Measurements from ENCODE around the gene ADCY4.

The ADCY4 gene

DNA sequence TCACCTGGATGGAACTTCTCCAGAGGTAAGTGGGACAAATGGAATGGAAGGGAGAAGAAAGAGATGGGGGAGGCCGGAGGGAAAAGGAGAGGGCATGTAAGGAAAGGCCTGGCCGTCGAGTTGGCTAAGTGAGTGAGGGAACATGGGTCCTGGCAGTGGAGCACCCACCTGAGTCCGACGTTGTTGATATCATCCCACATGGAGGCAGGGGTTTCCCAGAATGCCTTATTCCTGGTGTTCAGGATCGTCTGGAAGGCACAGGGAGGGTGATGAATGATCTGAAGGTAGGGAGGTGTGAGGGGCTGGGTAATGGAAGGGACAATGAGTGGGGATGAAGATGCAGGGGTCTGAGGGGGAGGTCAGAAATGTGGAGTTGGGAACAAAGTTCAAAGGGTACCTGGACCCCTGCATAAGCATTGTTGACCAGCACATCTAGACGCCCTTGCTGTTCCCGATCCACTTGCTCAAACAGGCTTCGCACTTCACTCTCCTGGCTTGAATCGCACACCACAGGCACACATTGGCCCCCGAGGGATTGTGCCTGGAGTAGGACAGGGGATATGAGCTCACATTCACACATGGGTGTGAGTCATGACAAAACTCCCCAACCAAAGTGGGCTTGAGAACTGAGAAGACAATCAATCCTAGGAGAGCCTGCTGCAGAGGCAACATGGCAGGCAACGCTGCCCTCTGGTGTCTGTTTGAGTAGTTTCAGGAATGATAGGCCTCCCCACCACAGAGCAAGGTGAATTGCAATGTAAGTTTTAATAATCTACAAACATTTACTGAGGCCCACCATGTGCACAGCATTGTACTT, 38.3 kb downstream of the ADCY4 start:
- DNase-seq (ENCODE audit: low read depth): peak; percentile 62

DNA sequence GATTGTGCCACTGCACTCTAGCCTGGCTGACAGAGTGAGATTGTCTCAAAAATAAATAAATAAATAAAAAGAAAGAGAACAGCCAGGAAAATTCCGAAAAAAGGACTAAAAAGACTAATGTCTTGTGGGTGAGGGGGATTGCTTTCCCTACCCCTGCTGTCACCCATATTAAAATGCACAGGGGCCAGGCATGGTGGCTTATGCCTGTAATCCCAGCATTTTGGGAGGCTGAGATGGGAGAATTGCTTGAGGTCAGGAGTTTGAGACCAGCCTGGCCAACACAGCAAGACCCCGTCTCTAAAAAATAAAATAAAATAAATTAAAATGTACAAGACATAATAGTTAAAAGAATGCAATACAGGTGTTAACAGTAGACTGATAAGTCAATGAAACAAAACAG, 41.3 kb downstream of the ADCY4 start:
- DNase-seq (ENCODE audit: low read depth): no peak

DNA sequence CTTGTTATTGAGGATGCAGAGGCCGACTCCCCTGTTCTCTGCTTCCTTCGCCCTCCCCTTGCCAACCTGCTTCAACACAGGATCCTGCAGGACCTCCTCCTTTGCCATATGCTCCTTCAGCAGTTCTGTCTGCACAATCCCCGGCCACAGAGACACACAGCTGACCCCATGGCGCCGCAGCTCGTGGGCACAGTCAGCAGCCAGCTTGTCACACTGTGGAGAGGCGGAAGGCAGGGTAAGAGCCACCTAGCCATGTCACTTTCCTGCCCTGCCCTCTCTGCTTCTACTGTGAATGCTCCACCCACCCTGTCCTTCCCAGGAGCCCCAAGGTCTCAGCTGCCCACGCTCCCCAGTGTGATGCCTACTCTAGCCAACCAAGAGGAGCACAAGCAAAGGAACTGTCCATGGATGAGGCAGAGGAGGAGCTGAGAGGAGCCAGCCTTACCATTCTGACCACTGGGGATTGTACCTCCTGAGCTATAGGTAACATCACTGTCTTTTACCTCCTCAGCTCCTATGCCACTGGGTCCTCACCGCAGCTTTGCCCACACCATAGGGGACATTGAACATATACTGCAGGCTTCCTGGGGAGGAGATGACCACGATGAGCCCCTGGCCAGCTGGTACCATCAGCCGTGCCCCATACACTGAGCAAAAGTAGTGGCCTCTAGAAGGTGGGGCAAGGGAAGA, 42.6 kb downstream of the ADCY4 start:
- DNase-seq (ENCODE audit: low read depth): no peak

DNA sequence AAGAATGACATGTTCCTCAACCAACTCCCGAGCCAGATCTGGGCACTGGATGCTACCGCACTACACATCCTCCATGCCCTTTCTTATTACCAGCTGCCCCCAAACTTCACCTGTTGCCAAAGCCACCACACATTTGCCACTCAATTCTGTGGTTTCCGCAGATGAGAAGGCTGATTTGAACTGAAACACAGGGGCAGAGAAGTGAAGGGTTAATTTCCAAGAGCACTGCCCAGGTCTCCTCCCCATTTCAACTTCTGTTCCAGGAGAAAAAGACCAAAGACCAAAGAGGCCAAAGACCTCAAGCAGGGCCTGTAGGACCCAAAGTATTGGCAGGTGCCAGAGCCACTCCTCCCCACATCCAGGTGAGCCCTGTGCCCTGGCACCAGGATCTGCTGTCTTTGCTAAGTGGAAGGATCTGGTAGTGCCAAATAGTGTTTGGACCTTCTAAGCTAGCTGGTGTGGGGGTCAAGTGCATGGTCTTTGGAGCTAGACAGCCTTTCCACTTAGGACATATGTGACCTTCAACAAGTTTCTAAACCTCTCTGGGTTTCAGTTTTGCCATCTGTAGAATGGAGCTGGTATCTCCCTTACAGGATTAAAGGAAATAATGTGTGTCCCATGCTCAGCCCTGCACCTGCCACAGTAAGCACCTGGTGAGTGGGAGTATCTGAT, 43.3 kb downstream of the ADCY4 start:
- DNase-seq (ENCODE audit: low read depth): no peak

DNA sequence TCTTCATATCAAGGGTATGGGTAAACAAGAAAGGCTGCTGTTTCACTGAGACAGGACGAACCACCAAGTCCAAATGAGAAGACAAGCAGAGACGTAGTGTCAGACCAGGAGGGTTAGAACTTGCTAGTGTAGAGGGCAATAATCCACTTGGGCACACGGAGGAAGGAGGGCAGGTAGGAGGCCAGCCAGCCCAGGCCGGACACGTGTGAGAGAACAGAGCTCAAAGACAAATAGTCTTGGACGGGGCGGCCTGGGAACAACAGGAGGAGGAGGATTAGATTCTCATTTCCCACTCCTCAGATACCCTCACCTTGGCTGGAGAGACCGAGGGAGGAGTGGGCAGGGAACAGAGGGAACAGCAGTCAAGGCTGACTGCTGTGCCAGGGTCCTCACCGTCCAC, 44.1 kb downstream of the ADCY4 start:
- DNase-seq (ENCODE audit: low read depth): no peak

DNA sequence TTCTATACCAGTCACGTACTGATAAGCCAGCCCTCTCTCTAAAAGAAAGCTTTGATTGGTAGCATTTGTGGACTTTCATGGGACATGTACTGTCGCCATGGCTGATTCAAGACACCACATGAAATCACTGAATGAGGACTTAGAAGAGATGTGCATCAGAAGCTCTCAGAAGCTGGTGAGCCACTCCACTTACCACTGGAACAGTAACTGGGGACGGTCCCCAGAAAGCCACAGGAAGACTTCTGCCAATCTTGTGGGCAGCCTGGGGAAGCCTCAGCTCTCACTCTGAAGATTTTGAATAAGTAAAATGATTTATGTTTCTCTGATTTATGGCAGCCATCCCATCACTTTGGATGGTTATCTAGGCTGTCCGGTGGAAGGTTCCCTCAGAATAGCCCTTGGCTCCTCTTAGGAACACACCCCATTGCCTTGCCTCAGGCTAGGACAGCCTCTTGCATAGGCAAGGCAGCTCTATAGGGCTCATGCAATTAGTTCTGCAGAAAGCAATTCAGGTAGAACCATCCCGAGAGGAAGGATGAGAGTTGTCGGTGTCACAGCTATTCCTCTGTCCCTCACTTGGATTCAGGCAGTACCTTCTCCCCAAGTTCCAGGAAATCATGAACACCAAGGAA, 45.1 kb downstream of the ADCY4 start:
- no peak for DNase-seq (ENCODE audit: low read depth)

DNA sequence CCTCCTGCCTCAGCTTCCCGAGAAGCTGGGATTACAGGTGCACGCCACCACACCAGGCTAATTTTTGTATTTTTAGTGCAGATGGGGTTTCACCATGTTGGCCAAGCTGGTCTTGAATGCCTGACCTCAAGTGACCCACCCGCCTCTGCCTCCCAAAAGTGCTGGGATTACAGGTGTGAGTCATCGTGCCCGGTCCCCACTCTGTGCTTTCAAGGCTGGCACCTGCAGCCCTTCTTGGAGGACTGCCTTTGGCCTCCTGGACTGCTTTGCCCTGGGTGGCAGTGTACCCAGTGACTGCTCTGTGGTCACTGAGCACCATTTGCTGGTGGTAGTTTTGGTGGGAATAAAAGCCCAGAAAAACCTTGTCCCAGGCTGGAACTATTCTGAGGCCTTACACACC, 47.9 kb downstream of the ADCY4 start:
- no peak for DNase-seq (ENCODE audit: low read depth)

DNA sequence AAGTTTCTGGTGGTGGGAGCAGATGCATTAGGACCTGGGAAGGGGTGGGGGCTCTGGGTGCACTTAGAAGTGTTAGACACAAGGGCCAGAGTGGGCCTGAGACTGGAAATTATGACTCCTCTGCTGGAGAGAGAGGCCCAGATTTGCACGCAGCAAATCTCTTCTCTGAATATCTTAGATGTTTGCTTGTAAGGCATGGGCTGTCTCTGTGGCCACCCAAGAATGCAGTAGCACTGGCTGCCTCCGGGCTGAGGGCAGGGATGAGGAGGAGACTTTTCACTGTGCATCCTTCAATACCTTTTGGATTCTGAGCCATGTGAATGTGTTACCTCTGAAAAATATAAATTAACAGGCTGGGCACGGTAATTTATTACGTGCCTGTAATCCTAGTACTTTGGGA, 49.5 kb downstream of the ADCY4 start:
- no peak for DNase-seq (ENCODE audit: low read depth)

DNA sequence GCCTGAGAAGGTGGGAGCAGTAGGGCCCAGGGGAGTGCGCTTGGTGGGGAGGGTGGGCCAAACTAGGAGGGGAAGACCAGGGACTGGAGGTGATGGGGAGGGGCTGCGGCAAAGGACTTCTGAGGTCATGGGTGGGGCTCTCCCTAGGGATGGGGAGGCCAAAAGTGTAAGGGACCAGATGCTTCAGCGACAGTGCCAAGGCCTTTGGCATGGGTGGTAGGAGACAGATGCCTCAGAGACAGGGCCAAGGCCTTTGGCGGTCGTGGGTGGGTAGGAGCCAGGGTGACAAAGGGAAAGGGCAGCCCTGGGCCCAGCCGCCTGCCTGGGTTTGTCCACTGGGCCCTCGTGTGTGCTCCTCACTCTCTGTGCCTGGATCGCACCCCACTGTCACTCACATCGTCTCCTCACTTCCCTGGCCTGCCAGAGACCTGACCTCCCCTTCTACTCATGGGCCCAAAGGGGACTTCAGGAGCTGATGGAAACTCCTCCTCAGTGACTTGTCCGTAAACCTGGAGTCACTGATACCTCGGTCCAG, 50.3 kb downstream of the ADCY4 start:
- DNase-seq (ENCODE audit: low read depth): no peak

DNA sequence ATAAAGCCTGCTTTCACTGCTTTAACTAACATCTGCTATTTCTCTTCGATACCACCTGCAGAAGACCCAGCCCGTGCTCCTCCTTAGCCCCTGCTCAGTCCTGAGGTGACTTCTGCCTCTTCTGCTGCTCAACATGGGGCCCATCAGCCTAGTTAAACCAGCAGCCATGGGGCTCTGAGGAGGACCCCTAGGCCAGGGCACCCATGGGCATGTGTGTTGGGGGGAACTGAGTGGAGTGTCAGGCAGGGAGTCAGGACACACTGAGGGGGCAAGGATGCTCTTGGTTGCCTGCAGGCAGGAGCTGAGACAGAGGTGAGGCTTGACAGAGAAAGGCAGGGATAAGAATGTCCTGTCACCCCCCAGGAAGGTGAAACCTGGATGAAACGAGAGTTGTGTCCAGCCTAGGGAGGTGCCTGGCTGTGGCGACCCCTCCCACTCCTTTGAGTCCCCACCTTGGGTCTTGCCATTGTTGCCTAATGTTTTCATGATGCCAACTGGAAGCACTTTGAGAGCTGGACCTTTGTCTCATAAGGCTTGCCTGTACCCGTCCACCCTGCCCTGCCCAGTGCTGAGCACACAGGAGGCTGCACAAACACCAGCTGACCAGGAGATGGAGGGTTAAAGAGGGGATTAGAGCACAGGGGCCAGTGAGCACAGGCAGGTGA, 50.9 kb downstream of the ADCY4 start:
- no peak for DNase-seq (ENCODE audit: low read depth)

DNA sequence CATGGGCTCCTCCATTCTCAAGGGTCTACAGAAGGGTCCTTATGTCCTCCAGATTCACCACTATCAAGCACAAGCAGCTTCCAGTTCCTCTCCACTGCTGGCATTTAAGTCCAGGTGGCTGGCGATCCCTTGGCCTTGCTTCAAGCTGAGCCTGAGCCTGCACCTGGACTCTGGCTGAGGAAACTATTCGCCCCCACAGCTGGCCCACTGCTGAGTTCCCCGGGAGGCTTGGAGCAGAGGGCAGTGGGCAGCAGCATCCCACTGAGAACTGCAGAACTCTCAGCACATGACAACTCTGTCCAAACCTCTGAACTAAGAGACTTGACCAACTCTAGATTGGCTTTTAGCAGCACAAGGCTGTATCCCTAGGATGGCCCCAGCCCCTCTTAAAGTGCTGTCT, 52.1 kb downstream of the ADCY4 start:
- no peak for DNase-seq (ENCODE audit: low read depth)

DNA sequence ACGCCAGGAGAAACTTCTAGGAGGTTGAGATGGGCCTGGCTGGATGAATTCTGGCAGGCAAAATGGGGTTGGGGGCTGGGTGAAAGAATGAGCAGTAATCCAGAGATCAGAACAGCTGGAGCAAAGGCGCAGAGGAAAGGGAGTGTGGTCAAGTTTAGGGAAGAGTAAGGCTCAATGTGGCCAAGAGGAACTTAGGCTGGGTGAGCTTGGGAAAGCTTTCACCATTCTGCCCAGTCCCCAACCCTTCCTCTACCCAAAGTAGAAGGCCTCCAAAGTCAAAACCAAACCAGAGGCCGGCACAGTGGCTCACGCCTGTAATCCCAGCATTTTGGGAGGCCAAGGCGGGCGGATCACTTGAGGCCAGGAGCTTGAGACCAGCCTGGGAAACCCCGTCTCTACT, 53.2 kb downstream of the ADCY4 start:
- no peak for DNase-seq (ENCODE audit: low read depth)

DNA sequence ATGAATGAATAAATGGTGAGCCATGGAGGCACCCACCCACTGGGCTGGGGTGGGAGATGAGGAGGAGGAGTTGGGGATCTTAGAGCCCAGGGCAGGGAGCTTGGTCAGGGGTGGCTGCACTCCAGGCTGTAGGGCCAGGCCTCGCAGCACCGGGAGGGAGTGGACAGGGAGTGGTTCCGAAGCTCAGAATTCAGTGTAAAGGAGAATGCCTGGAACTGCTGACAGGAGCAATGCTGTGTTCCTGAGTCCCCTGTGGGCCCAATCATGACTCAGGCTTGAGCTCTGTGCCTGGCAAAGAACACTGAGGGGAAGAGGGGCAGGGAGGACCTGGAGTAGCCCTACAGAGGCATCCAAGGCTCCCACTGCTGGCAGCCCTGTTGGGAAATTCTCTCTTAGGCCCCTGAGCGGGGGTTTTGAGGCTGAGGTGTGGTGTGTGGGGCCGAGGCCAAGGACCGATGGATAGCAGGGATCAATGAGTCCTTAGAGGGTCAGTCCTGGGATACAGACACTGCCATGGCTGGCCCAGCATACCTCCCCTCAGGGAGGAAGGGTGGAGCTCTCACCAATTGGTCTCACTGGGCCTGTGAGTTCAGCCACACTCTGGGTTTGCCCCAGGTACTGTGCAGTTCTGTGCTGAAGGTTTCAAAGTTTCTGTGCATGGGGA, 53.9 kb downstream of the ADCY4 start:
- no peak for DNase-seq (ENCODE audit: low read depth)

DNA sequence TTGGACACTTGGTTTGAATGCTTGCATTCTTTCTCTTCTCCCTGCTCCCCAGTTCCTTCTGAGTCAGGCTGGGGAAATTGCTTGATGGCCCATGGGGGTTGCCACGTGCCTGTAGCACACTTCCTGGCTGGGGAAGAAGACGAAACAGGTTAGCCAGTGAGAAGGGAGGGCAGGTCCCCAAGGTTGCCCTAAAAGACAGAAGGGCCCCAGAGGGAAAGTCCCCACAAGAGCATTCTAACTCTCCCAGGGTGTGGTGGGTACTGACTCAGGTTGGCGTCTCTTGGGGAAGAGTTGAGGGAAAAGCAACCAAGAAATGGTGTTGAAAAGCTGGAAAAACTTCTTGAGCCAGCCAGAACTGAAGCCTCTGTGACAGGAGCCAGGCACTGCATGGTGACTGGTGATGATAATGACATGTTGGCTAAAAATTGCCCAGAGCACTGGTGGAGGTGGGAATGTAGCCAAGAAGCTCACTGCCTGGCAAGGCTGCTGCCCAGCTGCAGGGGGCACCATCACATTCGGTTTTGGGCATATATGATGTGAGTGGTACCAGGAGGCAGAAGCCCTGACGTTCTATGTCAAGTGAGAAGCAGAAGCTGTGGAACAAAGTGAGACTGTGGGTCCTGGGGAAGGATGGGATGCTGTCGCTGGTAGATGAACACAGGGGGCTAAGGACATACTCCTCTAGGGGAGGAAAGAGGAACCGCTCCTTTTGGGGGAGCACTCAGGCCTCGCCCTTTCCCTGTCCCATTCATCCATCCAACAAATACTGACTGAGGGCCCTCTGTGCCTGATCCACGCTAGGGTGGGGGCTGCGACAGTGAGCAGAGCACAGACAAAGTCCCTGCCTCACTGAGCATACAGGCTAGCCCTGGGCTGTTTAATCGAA, 55.3 kb downstream of the ADCY4 start:
- DNase-seq (ENCODE audit: low read depth): no peak

DNA sequence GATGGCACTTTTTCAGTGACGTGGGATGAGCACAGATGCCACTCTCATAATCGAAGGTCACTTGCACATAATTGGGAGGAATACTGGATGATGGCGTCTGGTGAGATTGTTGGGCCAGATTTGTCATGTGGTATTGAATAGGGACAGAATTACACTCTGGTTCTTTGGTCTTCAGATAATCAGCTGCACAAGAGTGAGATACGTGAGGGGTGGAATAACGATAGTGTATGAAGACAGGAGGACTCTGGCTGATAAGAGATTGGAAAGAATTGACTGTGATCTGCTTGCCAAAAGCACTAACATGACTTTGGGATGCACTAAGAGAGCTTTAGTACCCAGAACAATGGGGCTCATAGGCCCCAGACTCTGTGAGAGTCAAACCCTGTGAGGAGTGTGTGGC, 56.4 kb downstream of the ADCY4 start:
- no peak for DNase-seq (ENCODE audit: low read depth)

DNA sequence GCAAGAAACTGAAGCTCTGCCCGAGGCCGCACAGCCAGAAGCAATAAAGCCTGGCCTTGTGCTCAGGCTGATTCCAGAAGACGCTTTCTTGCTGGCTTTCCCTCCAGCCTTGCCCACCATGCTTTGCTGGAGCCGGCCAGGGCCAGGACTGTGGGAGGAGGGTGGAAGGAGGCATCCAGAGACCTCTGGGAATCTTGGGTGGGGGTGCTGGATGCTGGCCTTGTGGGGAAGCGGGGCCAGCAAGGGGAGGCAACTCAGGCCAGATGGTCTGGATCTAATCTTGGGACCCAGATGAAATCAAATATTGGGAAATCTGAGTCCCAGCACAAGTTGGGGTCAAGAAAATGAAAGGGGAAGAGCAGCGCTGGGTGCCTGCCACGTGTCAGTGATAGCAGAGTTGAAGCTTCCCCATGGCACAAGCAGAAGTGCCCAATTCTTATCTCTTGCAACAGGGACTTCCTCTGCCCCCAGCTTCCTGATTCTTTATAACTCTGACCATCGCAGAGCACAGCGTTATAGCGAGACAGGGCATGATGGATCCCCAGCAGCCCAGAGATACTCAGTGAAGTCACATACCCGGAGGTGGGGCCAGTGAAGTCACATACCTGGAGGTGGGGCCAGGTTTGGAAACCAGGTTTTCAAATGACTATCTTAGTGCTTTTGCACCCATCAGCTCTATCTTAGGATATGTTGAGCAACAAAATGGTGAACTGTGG, 57.1 kb downstream of the ADCY4 start:
- no peak for DNase-seq (ENCODE audit: low read depth)

DNA sequence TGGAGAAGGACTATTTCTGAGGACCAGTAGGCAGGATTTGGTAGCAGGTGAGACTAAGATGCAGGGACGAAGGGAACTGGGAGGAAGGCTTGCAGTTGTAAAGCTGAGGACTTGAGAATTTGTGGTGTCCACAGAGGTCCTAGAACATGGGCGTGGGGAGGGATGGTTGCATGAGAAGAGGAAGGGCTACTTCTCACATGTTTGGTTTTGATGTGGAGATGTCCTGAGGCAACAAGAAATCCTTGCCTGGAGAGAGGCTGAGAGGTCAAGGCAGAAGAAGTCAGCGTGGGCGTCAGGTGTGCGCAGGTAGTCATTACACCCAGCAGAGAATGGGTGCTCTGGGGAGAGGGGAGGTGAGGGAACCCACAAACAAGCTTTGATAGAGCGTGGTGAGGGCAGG, 57.8 kb downstream of the ADCY4 start:
- DNase-seq (ENCODE audit: low read depth): no peak

DNA sequence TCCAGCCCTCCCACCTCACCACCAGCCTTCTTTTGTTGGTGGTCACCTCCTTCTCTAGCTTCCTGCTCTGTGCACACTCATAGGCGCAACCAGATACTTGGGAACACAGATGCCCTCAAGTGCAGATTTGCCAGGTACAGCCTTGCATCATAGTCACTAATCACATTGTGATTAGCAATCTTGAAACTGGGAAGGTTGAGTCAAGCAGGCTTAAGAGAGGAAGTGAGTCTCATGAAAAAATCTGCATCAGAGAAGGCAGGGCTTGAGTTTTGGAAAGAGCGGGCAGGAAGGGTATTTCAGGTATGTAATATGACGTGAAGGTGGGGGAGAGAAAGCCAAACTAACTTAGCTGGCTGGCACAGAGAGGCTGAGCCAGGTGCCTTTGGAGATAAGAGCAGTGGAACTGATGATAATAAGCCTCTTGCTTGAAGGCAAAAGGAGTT, 60.7 kb downstream of the ADCY4 start:
- DNase-seq (ENCODE audit: low read depth): no peak

DNA sequence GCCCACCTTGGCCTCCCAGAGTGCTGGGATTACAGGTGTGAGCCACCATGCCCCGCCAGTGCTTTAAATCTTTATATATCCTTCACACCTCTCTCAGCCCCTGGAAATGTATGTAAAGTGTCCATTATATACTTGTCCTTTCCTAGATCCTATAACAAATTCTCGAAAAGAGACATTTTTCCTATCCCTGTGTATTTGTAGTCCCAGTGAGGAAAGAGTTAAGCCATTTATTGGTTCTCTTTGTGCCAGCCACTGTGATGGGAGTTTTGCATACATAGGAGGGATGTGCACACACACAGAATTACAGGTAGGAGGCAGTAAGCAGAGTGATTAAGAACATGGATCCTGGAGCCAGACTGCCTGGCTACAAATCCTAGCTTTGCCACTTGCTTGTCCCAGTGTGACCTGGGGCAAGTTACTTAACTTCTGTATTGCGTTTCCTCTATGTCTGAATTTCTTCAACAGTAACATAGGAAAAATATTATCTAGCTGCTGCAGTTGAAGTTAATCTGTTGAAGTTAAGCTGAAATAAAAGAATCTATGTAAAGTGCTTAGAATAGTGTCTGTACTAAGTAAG, 61.4 kb downstream of the ADCY4 start:
- no peak for DNase-seq (ENCODE audit: low read depth)

All from GM04503 (cell line).